OCI-LY7 (cell line): ENCODE results near the gene MYO18B. TPM values are rescaled to one million over a fixed set of nuclear protein-coding genes. Genes with fewer than 3 reads are reported as not detected.

Experiments used
- BruUV-seq: library from RNA; stranded (reverse); fragments of 400-500 nt; replicated peaks from 2 replicates; lab custom pipeline; 2021; lab: Mats Ljungman, UMichigan
- CTCF ChIA-PET: fragments of 300-600 bp; sonication (Branson Sonifier 250); formaldehyde crosslinking; loops from one replicate; lab custom pipeline; 2022; ENCODE audit warnings: antibody characterized with exemption; ENCODE audit not compliant: unreplicated experiment; lab: Charles Lee
- POLR2A ChIA-PET: fragments of 300-600 bp; sonication (Branson Sonifier 250); formaldehyde crosslinking; loops from one replicate; lab custom pipeline; 2022; ENCODE audit warnings: antibody characterized with exemption; lab: Charles Lee
- DNase-seq: peaks from one replicate; pipeline ENCODE4 v3.0.0-alpha.2; 2015; ENCODE audit warnings: low spot score
- H2AFZ ChIP-seq: fragments of 200-600 bp; sonication (generic), shearing (Covaris generic); 2 replicates; pipeline ENCODE4 v1.6.1; 2014; ENCODE audit warnings: mild to moderate bottlenecking, antibody characterized with exemption, low read length, moderate library complexity
- H3K27ac ChIP-seq: fragments of 200-600 bp; sonication (generic); 2 replicates; pipeline ENCODE4 v1.5.1; 2014; ENCODE audit warnings: mixed run types, low read depth, mild to moderate bottlenecking, moderate library complexity, low read length, inconsistent platforms; ENCODE audit not compliant: poor library complexity, severe bottlenecking
- H3K36me3 ChIP-seq: fragments of 200-600 bp; sonication (generic); 2 replicates; pipeline ENCODE4 v1.6.1; 2014; ENCODE audit warnings: mild to moderate bottlenecking, antibody characterized with exemption, low read length, moderate library complexity, mixed read lengths; ENCODE audit not compliant: insufficient read depth
- H3K4me1 ChIP-seq: fragments of 200-600 bp; sonication (generic); 2 replicates; pipeline ENCODE4 v1.5.1; 2014; ENCODE audit warnings: mild to moderate bottlenecking, low read length; ENCODE audit not compliant: insufficient read depth, poor library complexity, severe bottlenecking
- H3K4me2 ChIP-seq: fragments of 200-600 bp; sonication (generic); 2 replicates; pipeline ENCODE4 v1.6.1; 2014; ENCODE audit warnings: mild to moderate bottlenecking, low read length
- H3K4me3 ChIP-seq: fragments of 200-600 bp; sonication (generic); 2 replicates; pipeline ENCODE4 v1.5.1; 2014; ENCODE audit warnings: mild to moderate bottlenecking, low read depth, low read length; ENCODE audit not compliant: poor library complexity, severe bottlenecking
- H3K79me2 ChIP-seq: fragments of 200-600 bp; sonication (generic); 2 replicates; pipeline ENCODE4 v1.6.1; 2016; ENCODE audit warnings: low read depth, mild to moderate bottlenecking, low read length, moderate library complexity, mixed read lengths; ENCODE audit not compliant: insufficient read depth
- H3K9me2 ChIP-seq: fragments of 200-600 bp; sonication (generic); 2 replicates; pipeline ENCODE4 v1.6.1; 2016; ENCODE audit warnings: mild to moderate bottlenecking, low read length, mixed read lengths; ENCODE audit not compliant: insufficient read depth
- H3K9me3 ChIP-seq: fragments of 200-600 bp; sonication (generic); 2 replicates; pipeline ENCODE4 v1.6.1; 2014; ENCODE audit warnings: mild to moderate bottlenecking, mixed run types, low read length, mixed read lengths
- H4K20me1 ChIP-seq: fragments of 200-600 bp; sonication (generic); 2 replicates; pipeline ENCODE4 v1.6.1; 2014; ENCODE audit warnings: mild to moderate bottlenecking, antibody characterized with exemption, low read length, moderate library complexity, mixed read lengths; ENCODE audit not compliant: insufficient read depth
- CTCF ChIP-seq: fragments of 200-600 bp; sonication (generic); conservative IDR thresholded peaks from 2 replicates; pipeline ENCODE4 v1.5.1; 2014; ENCODE audit warnings: mild to moderate bottlenecking, antibody characterized with exemption, low read length, moderate library complexity, mixed read lengths
- EZH2phosphoT487 ChIP-seq: fragments of 200-600 bp; sonication (generic); IDR thresholded peaks from 2 replicates; pipeline ENCODE4 v1.6.1; 2018; ENCODE audit warnings: low read depth, borderline replicate concordance, mild to moderate bottlenecking, mixed run types, antibody characterized with exemption, low read length, moderate library complexity, mixed read lengths
- intact Hi-C: fragments of 100-400 bp; cut with micrococcal nuclease; formaldehyde crosslinking; loops from one replicate; pipeline ENCODE4 v1.10.0; 2022; ENCODE audit not compliant: unreplicated experiment
- total RNA-seq, 2 experiments: library from RNA; depleted of rRNA in 1 of 2; stranded (reverse); fragments of >200 nt in 1 of 2; shearing (Covaris generic) in 1 of 2; gene quantifications; 2 replicates each; pipeline ENCODE4 v1.2.3, GENCODE V29; 2014 to 2022

Gene MYO18B
- total RNA-seq, 2 experiments from 2014 or later, result not detected

- Histone ChIP-seq H3K9me3 (no peaks in the 10 kb centered on the region), H4K20me1 (no peaks in the 10 kb centered on the region), H3K4me1 (no peaks in the 10 kb centered on the region), H3K79me2 (no peaks in the 10 kb centered on the region), H3K36me3 (no peaks in the 10 kb centered on the region), H2AFZ (no peak overlapping the region), H3K9me2 (no peaks in the 10 kb centered on the region), H3K4me3 (no peak overlapping the region), H3K4me2 (no peak overlapping the region), H3K27ac (no peak overlapping the region)
- no peak for DNase-seq
- ChIA-PET POLR2A (no interaction called here), CTCF (no interaction called here)
- TF ChIP-seq EZH2phosphoT487 (no peak), CTCF (no peak)
- BruUV-seq, result no TSS peak
- intact Hi-C loops, result no loop called here
Measured at GRCh38 chr22:25753252-25753651, 11.3 kb downstream of the MYO18B start.

GRCh38 chr22:25754527-25755202 lies 12.7 kb downstream of the MYO18B start:
- H3K9me3 ChIP-seq, result no peaks in the 10 kb centered on the region
- H3K4me2 ChIP-seq, result no peak overlapping the region
- H4K20me1 ChIP-seq, result no peaks in the 10 kb centered on the region
- no peak overlapping the region for H2AFZ ChIP-seq
- POLR2A ChIA-PET, result no interaction called here
- no peaks in the 10 kb centered on the region for H3K36me3 ChIP-seq
- no peaks in the 10 kb centered on the region for H3K4me1 ChIP-seq
- no TSS peak for BruUV-seq
- intact Hi-C loops, result no loop called here
- DNase-seq, result no peak
- TF ChIP-seq EZH2phosphoT487, result no peak
- TF ChIP-seq CTCF, result no peak
- H3K27ac ChIP-seq, result no peak overlapping the region
- H3K4me3 ChIP-seq, result no peak overlapping the region
- CTCF ChIA-PET, result no interaction called here
- no peaks in the 10 kb centered on the region for H3K9me2 ChIP-seq
- no peaks in the 10 kb centered on the region for H3K79me2 ChIP-seq

GRCh38 chr22:25757686-25758085 lies 15.7 kb downstream of the MYO18B start:
- POLR2A ChIA-PET, result interaction anchor here (0.7 kb wide), 2 partner anchors 457 to 1861 kb away, joined by 3 to 4 read pairs; no protein-coding TSS in a partner anchor
- H3K9me2 ChIP-seq, result no peaks in the 10 kb centered on the region
- no peak overlapping the region for H3K4me2 ChIP-seq
- CTCF ChIA-PET, result no interaction called here
- no TSS peak for BruUV-seq
- intact Hi-C loops, result no loop called here
- H3K27ac ChIP-seq, result no peak overlapping the region
- H2AFZ ChIP-seq, result no peak overlapping the region
- H4K20me1 ChIP-seq, result no peaks in the 10 kb centered on the region
- H3K4me1 ChIP-seq, result no peaks in the 10 kb centered on the region
- H3K4me3 ChIP-seq, result no peak overlapping the region
- DNase-seq, result no peak
- H3K9me3 ChIP-seq, result no peaks in the 10 kb centered on the region
- no peaks in the 10 kb centered on the region for H3K79me2 ChIP-seq
- H3K36me3 ChIP-seq, result no peaks in the 10 kb centered on the region
- TF ChIP-seq EZH2phosphoT487, result no peak
- TF ChIP-seq CTCF, result no peak
